Common myeloid progenitor, CD34-positive (primary cell): Measurements from ENCODE around the gene SPATA46.

ENCODE experiments used
- CTCF ChIA-PET: fragments of 350-600 bp; sonication (Branson Sonifier 250); formaldehyde crosslinking; loops from one replicate; lab custom pipeline; 2021; ENCODE audit warnings: antibody characterized with exemption; lab: Charles Lee
- POLR2A ChIA-PET: fragments of 350-600 bp; sonication (Branson Sonifier 250); formaldehyde crosslinking; loops from one replicate; lab custom pipeline; 2021; ENCODE audit warnings: antibody characterized with exemption; lab: Charles Lee
- DNase-seq, 3 donors: peaks; one replicate each; pipeline versions ENCODE4 v3.0.0 to v3.0.0-alpha.2; 2013
- H3K27ac ChIP-seq, 2 experiments: 1 replicate in 1 of 2; 2 replicates in 1 of 2; pipeline ENCODE4 v1.7.0; 2013; ENCODE audit warnings: inconsistent platforms in 2 of 2, low read length in 2 of 2, mild to moderate bottlenecking in 2 of 2, low read depth in 1 of 2, moderate library complexity in 1 of 2; ENCODE audit not compliant: severe bottlenecking in 2 of 2, insufficient read depth in 1 of 2, poor library complexity in 1 of 2
- H3K27me3 ChIP-seq, 5 experiments: replicated peaks in 2 of 5; 1 replicate in 3 of 5; 2 replicates in 2 of 5; pipeline versions ENCODE4 v1.6.1 to v1.7.0; 2013; ENCODE audit warnings: low read length in 4 of 5, mild to moderate bottlenecking in 2 of 5, moderate library complexity in 2 of 5, inconsistent platforms in 1 of 5; ENCODE audit not compliant: insufficient read depth in 5 of 5, control insufficient read depth in 4 of 5
- H3K36me3 ChIP-seq, 4 experiments: 1 replicate in 2 of 4; 2 replicates in 2 of 4; pipeline versions ENCODE4 v1.6.1 to v1.7.0; 2013; ENCODE audit warnings: low read length in 3 of 4, control low read depth in 1 of 4, mild to moderate bottlenecking in 1 of 4; ENCODE audit not compliant: control insufficient read depth in 4 of 4, insufficient read depth in 4 of 4
- H3K4me1 ChIP-seq, 4 experiments: 1 replicate in 3 of 4; 2 replicates in 1 of 4; pipeline versions ENCODE4 v1.6.1 to v1.7.1; 2013; ENCODE audit warnings: low read length in 3 of 4, mild to moderate bottlenecking in 3 of 4, control low read depth in 1 of 4, inconsistent platforms in 1 of 4, moderate library complexity in 1 of 4; ENCODE audit not compliant: control insufficient read depth in 4 of 4, insufficient read depth in 4 of 4; ENCODE audit errors: control extremely low read depth in 1 of 4
- H3K4me3 ChIP-seq, 7 experiments: 1 replicate in 4 of 7; 2 replicates in 3 of 7; pipeline versions ENCODE4 v1.5.1 to v1.7.0; 2013; ENCODE audit warnings: mild to moderate bottlenecking in 7 of 7, low read length in 6 of 7, moderate library complexity in 6 of 7, inconsistent platforms in 2 of 7, low read depth in 2 of 7, control low read depth in 1 of 7; ENCODE audit not compliant: insufficient read depth in 4 of 7, control insufficient read depth in 1 of 7; ENCODE audit errors: extremely low read depth in 1 of 7
- H3K9me3 ChIP-seq, 5 experiments: 1 replicate in 4 of 5; 2 replicates in 1 of 5; pipeline versions ENCODE4 v1.6.1 to v1.7.1; 2013; ENCODE audit warnings: low read length in 4 of 5, mild to moderate bottlenecking in 2 of 5, inconsistent platforms in 1 of 5, low read depth in 1 of 5, moderate library complexity in 1 of 5; ENCODE audit not compliant: control insufficient read depth in 4 of 5, insufficient read depth in 2 of 5; ENCODE audit errors: control extremely low read depth in 1 of 5
- WGBS: methylation state at CpG from one replicate; pipeline ENCODE4 v1.1.5; 2013; ENCODE audit not compliant: insufficient coverage; 5-methylcytosine and 5-hydroxymethylcytosine counted together

Gene SPATA46

DNA sequence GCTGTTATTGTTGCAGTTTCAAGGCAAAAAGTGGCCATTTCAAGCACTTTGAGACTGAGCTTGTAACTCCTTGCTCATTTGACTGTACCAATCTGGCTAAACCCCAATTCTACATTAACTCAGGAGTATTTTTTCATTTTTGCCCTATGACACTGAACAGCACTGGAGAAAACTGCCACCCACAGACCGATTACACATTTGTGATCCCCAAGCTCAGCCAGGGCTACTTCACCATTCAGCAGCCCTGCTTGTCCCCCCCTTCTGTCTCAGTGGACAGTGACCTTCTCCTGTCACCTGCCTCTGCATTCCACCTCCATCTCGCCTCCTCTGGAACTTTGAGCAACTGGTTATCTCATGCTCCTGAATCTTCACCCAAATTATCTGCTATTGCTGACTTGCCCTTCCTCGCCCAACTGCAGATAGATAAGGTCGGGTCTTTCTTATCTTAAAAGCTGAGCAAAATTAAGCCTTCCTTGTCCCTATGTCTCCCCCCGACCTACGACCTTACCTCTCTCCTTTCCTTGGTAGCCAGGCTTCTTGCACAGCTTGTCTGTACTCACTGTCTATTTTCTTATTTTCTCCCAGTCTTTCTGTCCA lies 25.3 kb downstream of the SPATA46 start:
- POLR2A ChIA-PET, result interaction anchor here (0.7 kb wide), 1 partner anchor 405 kb away, joined by 3 read pairs; no protein-coding TSS in a partner anchor
- CTCF ChIA-PET, result no interaction called here
- no peaks in the 10 kb centered on the region for H3K9me3 ChIP-seq
- no peak overlapping the region for H3K27ac ChIP-seq
- no peak for DNase-seq
- no peaks in the 10 kb centered on the region for H3K36me3 ChIP-seq
- no peaks in the 10 kb centered on the region for H3K27me3 ChIP-seq
- peaks cover 0 to 38% (median 4%) of the 10 kb centered on the region in 4 experiments for H3K4me1 ChIP-seq
- WGBS, result 89% methylated on average over 6 of the region's 6 CpGs
- H3K4me3 ChIP-seq, result no peak overlapping the region

DNA sequence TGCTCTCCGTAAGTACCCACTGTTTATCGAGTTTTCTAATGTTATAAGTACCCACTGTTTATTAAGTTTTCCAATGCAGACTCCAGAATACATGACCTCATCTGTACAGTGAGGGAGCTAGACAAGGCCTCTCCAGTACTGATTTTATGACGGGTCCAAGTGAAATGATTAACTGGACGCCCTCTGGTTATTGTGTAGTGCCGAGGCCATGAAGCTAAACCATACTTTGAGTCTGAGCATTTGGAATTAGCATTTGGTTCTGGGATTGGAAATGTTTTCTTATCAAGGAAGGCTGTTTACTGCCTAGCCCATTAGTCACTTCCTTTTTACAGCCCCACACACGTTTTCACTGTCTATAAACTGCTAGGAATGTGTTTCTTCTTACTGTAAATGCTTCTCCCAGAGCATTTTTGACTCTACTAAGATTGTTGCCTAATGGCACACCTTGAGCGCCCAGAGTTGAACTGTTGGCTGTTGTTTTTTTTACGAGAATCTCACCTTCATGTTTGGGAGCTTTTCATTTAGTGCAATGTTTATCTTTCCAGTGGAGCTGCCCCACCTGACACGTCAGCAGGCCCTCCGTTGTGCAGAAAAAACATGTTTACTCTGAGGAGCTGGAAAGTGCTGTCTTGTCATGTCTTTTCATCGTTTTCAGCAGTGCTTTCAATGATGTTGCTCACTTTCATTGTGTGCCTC lies 26.9 kb downstream of the SPATA46 start:
- WGBS, result 84% methylated on average over 11 of the region's 11 CpGs
- no peak for DNase-seq
- H3K4me1 ChIP-seq, result peaks cover 0 to 38% (median 4%) of the 10 kb centered on the region in 4 experiments
- ChIA-PET POLR2A (no interaction called here), CTCF (no interaction called here)
- H3K27ac ChIP-seq, result peak overlapping the region in 1 of 2 experiments; percentile 20
- no peaks in the 10 kb centered on the region for H3K27me3 ChIP-seq
- no peak overlapping the region for H3K4me3 ChIP-seq
- H3K36me3 ChIP-seq, result no peaks in the 10 kb centered on the region
- no peaks in the 10 kb centered on the region for H3K9me3 ChIP-seq

DNA sequence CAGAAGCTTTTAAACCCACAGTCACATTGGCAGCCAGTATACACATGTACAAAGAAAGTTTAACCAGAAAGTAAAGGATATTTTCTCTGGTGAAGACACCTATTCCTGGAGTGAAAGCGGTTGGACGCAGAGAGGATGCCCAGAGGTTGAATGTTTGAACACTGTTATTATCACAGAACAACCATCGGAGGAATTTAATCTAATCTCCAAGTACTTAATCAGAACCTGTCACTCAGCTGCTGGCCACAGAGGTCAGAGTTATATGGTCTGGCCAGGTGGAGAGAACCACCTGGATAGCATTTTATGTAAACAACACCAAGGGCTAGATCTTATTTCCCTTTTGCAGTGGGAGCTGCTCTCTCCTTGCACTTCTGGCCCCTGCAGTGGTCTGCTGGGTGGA lies 29.4 kb downstream of the SPATA46 start:
- 0% methylated on average over 1 of the region's 3 CpGs for WGBS
- ChIA-PET CTCF (interaction anchor here (0.8 to 1.3 kb wide), 2 partner anchors 9 to 10 kb away, joined by 3 read pairs; no protein-coding TSS in a partner anchor), POLR2A (no interaction called here)
- Histone ChIP-seq H3K27ac (no peak overlapping the region), H3K9me3 (no peaks in the 10 kb centered on the region), H3K4me1 (peaks cover 0 to 22% (median 1%) of the 10 kb centered on the region in 4 experiments), H3K36me3 (no peaks in the 10 kb centered on the region), H3K27me3 (no peaks in the 10 kb centered on the region), H3K4me3 (no peak overlapping the region)
- no peak for DNase-seq

DNA sequence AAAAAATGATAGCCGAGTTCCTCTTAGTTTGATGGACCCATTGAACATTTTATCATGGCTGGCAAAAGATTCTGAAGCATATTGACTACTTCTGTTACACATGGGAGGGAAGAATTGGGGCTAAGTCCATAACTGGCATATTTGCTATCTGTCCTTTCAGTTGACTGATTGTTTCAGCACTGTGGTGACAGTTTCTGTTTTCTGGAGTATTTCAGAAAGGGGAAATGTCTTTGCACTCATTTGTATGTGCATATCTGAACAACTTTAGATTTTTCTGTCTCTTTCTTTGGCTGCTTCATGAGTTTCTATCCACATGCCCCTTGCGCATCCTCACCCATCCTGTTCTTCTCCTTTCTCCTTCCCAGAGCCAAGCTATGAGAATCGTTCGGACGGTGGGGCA lies 33.2 kb downstream of the SPATA46 start:
- POLR2A ChIA-PET, result no interaction called here
- H3K27me3 ChIP-seq, result no peaks in the 10 kb centered on the region
- no peaks in the 10 kb centered on the region for H3K36me3 ChIP-seq
- H3K4me3 ChIP-seq, result no peak overlapping the region
- 100% methylated on average over 2 of the region's 5 CpGs for WGBS
- CTCF ChIA-PET, result interaction anchor here (1.5 to 1.6 kb wide), 2 partner anchors 38 to 66 kb away, joined by 3 to 5 read pairs; partner anchors contain the start of gene C1orf226
- no peak for DNase-seq
- peaks cover 0 to 5% (median 0%) of the 10 kb centered on the region in 4 experiments for H3K4me1 ChIP-seq
- no peak overlapping the region for H3K27ac ChIP-seq
- H3K9me3 ChIP-seq, result no peaks in the 10 kb centered on the region

DNA sequence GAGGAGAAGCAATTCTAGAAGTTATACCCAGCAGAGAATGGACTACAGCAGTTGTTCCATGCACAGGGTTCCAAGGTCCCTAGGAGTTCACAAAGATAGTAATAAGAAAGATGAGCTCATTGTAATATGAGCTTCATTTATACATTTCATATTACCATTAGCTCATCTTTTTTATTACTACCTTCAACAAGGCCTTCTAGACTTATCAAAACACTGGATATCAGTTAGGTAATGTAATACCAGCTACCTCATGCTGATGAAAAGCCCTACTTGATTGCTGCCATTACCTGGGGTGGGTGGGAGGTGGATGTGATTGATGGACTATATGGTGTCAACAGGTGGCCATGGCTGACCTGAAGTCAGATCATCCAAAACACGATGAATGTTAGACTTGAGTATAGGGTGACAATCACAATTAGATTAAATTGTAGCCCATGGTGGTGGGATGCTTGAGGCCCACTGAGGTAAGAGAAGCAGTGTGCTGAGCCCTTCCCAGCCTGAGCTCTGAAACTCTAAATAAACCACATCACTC lies 34.1 kb downstream of the SPATA46 start:
- POLR2A ChIA-PET, result no interaction called here
- Histone ChIP-seq H3K4me3 (no peak overlapping the region), H3K9me3 (no peaks in the 10 kb centered on the region), H3K27ac (no peak overlapping the region), H3K36me3 (no peaks in the 10 kb centered on the region), H3K4me1 (peaks cover 0 to 5% (median 0%) of the 10 kb centered on the region in 4 experiments), H3K27me3 (no peaks in the 10 kb centered on the region)
- 89% methylated on average over 1 of the region's 1 CpG for WGBS
- CTCF ChIA-PET, result interaction anchor here (1.6 kb wide), 1 partner anchor 65 kb away, joined by 3 read pairs; no protein-coding TSS in a partner anchor
- DNase-seq, result no peak

DNA sequence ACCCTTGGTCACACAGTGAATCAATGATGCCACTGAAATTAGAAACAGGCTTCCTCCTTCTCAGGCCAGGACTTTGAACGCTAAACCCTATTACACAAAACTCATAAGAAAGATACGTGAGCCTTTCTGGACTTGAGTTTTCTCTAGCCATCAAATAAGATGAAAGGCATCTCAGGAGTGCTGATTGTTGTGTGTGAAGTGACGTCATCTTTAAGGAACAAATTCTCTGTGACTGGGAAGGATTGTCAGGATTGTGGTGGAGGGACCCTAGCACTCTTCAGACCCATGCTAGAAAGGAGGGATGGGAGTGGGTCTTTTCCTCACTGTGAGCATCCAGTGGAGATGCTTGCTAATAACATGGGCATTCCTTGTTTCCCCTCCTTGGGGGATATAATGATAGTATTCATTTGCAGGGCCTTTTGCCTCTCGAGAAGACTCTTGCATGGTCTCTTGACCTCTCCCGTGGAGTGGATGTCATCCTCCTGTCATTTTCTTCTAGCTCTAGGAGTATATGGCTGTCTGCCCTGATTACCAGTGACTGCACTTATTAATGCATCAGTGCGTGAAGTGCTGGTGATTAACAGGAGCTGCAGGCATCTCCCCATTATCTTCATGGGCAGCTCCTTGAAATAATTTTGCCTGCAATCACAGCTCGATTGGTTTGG lies 39.9 kb downstream of the SPATA46 start:
- ChIA-PET POLR2A (no interaction called here), CTCF (interaction anchor here (0.8 kb wide), 1 partner anchor 21 kb away, joined by 3 read pairs; no protein-coding TSS in a partner anchor)
- WGBS, result 100% methylated on average over 4 of the region's 7 CpGs
- no peak for DNase-seq
- Histone ChIP-seq H3K36me3 (no peaks in the 10 kb centered on the region), H3K4me3 (no peak overlapping the region), H3K9me3 (no peaks in the 10 kb centered on the region), H3K27ac (no peak overlapping the region), H3K4me1 (no peaks in the 10 kb centered on the region), H3K27me3 (no peaks in the 10 kb centered on the region)
